Testis (tissue), 3 donors: ENCODE measurements around the gene C5. TPM values are rescaled to one million over a fixed set of nuclear protein-coding genes. Genes with fewer than 3 reads are reported as not detected.

Source experiments
- DNase-seq: peaks from one replicate; pipeline ENCODE4 v3.0.0-alpha.2; 2019
- H3K27ac ChIP-seq, 2 donors: fragments of 200-600 bp; sonication (generic); one replicate each; pipeline ENCODE4 v1.5.1; 2019
- H3K27me3 ChIP-seq: fragments of 200-600 bp; sonication (generic); one replicate; pipeline ENCODE4 v1.5.1; 2019
- H3K36me3 ChIP-seq: fragments of 200-600 bp; sonication (generic); one replicate; pipeline ENCODE4 v1.5.1; 2017; ENCODE audit warnings: low read depth; ENCODE audit errors: missing control alignments
- H3K4me1 ChIP-seq: fragments of 200-600 bp; sonication (generic); one replicate; pipeline ENCODE4 v1.5.1; 2019
- H3K4me3 ChIP-seq, 2 donors: fragments of 200-600 bp; sonication (generic); one replicate each; pipeline ENCODE4 v1.5.1; 2017 to 2019
- H3K9me3 ChIP-seq: fragments of 200-600 bp; sonication (generic); one replicate; pipeline ENCODE4 v1.5.1; 2017
- CTCF ChIP-seq, 3 experiments: fragments of 450-650 bp in 2 of 3; fragments of 200-600 bp in 1 of 3; sonication (generic) in 1 of 3; IDR thresholded peaks; one replicate each; pipeline ENCODE4 v1.5.1; 2016 to 2019; ENCODE audit warnings: antibody characterized with exemption in 3 of 3, mild to moderate bottlenecking in 2 of 3, moderate library complexity in 1 of 3
- POLR2A ChIP-seq: fragments of 450-650 bp; IDR thresholded peaks from one replicate; pipeline ENCODE4 v1.6.1; 2017; ENCODE audit warnings: antibody characterized with exemption, mild to moderate bottlenecking, moderate library complexity
- WGBS, 2 donors: methylation state at CpG; one replicate each; pipeline ENCODE4 v1.1.5; 2018; 5-methylcytosine and 5-hydroxymethylcytosine counted together
- intact Hi-C: fragments of 100-400 bp; cut with DNase I; formaldehyde crosslinking; loops from one replicate; pipeline ENCODE4 v1.15.1; 2023; ENCODE audit warnings: low total_unique reads
- polyA plus RNA-seq: library from polyadenylated mRNA; stranded (reverse); fragments of 350-450 nt; fragmentation: Illumina TruSeq; extraction: RNeasy Lipid Tissue Mini Kit (QIAGEN cat#74804); gene quantifications from one replicate; pipeline ENCODE4 v1.2.3, GENCODE V29; 2014; ENCODE audit warnings: low read depth, low replicate concordance; ENCODE audit not compliant: insufficient read depth
- total RNA-seq, 2 donors: library from RNA; depleted of rRNA; stranded (reverse); fragments of >200 nt; gene quantifications; one replicate each; pipeline ENCODE4 v1.2.3, GENCODE V29; 2016

C5 gene
- total and polyA plus RNA-seq, 3 donors from 2014 or later, result 3.2 to 8.0 (median 5.1) TPM

GRCh38 chr9:121085661-121086060 is 35.6 kb upstream of the C5 start:
- no peaks in the 10 kb centered on the region for H3K9me3 ChIP-seq
- no peak for DNase-seq
- WGBS, 2 donors, result 75 to 89% methylated on average over 1 of the region's 1 CpG
- TF ChIP-seq CTCF (IDR thresholded peaks at IDR 0.05), result no peak
- TF ChIP-seq POLR2A, result no peak
- no peak overlapping the region for H3K27ac ChIP-seq
- no peaks in the 10 kb centered on the region for H3K27me3 ChIP-seq
- no peak overlapping the region for H3K4me3 ChIP-seq
- intact Hi-C loops, result no loop called here
- no peaks in the 10 kb centered on the region for H3K4me1 ChIP-seq
- no peaks in the 10 kb centered on the region for H3K36me3 ChIP-seq

- H3K36me3 ChIP-seq, result no peaks in the 10 kb centered on the region
- DNase-seq, result no peak
- H3K9me3 ChIP-seq, result no peaks in the 10 kb centered on the region
- TF ChIP-seq CTCF (IDR thresholded peaks at IDR 0.05) (no peak), POLR2A (no peak)
- no peak overlapping the region for H3K4me3 ChIP-seq
- H3K4me1 ChIP-seq, result no peaks in the 10 kb centered on the region
- intact Hi-C loops, result no loop called here
- no peaks in the 10 kb centered on the region for H3K27me3 ChIP-seq
- H3K27ac ChIP-seq, result no peak overlapping the region
- WGBS, 2 donors, result 76 to 80% methylated on average over 1 of the region's 1 CpG
These were observed 32.0 kb upstream of the C5 start for GRCh38 chr9:121082075-121082474.

- DNase-seq, result no peak
- Histone ChIP-seq H3K4me3 (peak overlapping the region; percentile 75 to 90), H3K4me1 (peaks cover 5% of the 10 kb centered on the region), H3K27me3 (no peaks in the 10 kb centered on the region), H3K27ac (peak overlapping the region; percentile 91 to 94), H3K9me3 (no peaks in the 10 kb centered on the region), H3K36me3 (no peaks in the 10 kb centered on the region)
- intact Hi-C loops, result no loop called here
- WGBS, 2 donors, result 4 to 6% methylated on average over 19 of the region's 19 CpGs
- TF ChIP-seq POLR2A (no peak), CTCF (IDR thresholded peaks at IDR 0.05) (no peak)
These were observed 25.4 kb upstream of the C5 start for GRCh38 chr9:121075251-121076036.

GRCh38 chr9:121074370-121075250 is 24.5 kb upstream of the C5 start, which contains the start of gene CNTRL:
CNTRL (plus strand) TSS chr9:121074955; CDS start chr9:121088327, 13,372 bp downstream.
- H3K27ac ChIP-seq, result peak within 1 kb of the TSS; percentile 91 to 94
- DNase-seq, result peak; percentile 95
- TF ChIP-seq POLR2A, result no peak
- TF ChIP-seq CTCF (IDR thresholded peaks at IDR 0.05), result no peak
- no peaks in the 10 kb centered on the region for H3K27me3 ChIP-seq
- intact Hi-C loops, result no loop called here
- H3K36me3 ChIP-seq, result no peaks in the 10 kb centered on the region
- H3K4me1 ChIP-seq, result peaks cover 5% of the 10 kb centered on the region
- peak within 1 kb of the TSS; percentile 75 to 90 for H3K4me3 ChIP-seq
- no peaks in the 10 kb centered on the region for H3K9me3 ChIP-seq
- 0% methylated on average over 31 to 70 of the region's 85 CpGs for WGBS, 2 donors
